WTC11 (cell line): ENCODE measurements around the gene GALNT18.

Experiments used
- CTCF ChIP-seq: fragments of 200-600 bp; IDR thresholded peaks from 2 replicates; pipeline ENCODE4 v1.8.0; 2022; ENCODE audit warnings: antibody characterized with exemption
- ELF4 ChIP-seq: sonication (generic); formaldehyde crosslinking; IDR thresholded peaks from 2 replicates; pipeline ENCODE4 v1.8.1; 2022; ENCODE audit warnings: low read depth, mild to moderate bottlenecking, moderate library complexity, missing genetic modification reagents

- no peak for TF ChIP-seq CTCF
- no peak for TF ChIP-seq ELF4
Measured at GRCh38 chr11:11227296-11228085, 394.3 kb downstream of the GALNT18 start.
